ENCODE results near the gene NAPA.

DNA sequence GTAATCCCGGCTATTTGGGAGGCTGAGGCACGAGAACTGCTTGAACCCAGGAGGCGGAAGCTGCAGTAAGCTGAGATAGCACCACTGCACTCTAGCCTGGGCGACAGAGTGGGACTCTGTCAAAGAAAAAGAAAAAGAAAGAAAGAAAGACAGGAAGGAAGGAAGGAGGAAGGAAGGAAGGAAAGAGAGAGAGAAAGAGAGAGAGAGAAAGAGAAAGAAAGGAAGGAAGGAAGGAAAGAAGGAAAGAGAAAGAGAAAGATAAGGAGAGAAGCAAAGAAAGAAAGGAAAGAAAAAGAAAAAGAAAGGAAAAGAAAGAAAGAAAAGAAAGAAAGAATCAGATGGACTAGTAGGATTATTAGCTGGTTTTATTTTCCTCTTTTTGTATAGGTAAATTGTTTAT is 35.3 kb upstream of the NAPA start:
- TF ChIP-seq, protein P1, sequence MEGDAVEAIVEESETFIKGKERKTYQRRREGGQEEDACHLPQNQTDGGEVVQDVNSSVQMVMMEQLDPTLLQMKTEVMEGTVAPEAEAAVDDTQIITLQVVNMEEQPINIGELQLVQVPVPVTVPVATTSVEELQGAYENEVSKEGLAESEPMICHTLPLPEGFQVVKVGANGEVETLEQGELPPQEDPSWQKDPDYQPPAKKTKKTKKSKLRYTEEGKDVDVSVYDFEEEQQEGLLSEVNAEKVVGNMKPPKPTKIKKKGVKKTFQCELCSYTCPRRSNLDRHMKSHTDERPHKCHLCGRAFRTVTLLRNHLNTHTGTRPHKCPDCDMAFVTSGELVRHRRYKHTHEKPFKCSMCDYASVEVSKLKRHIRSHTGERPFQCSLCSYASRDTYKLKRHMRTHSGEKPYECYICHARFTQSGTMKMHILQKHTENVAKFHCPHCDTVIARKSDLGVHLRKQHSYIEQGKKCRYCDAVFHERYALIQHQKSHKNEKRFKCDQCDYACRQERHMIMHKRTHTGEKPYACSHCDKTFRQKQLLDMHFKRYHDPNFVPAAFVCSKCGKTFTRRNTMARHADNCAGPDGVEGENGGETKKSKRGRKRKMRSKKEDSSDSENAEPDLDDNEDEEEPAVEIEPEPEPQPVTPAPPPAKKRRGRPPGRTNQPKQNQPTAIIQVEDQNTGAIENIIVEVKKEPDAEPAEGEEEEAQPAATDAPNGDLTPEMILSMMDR (IDR thresholded peaks at IDR 0.05 in 8 of 11, conservative IDR thresholded peaks at IDR 0.05 in 3 of 11), result no peak
- TF ChIP-seq POLR2AphosphoS5 (IDR thresholded peaks at IDR 0.05), result no peak

All from spleen (tissue), 7 donors.